ENCODE results near the gene CCDC88B.

- TF ChIP-seq CTCF (IDR thresholded peaks at IDR 0.05; ENCODE audit: borderline replicate concordance, extremely low read depth, low read length, poor library complexity, severe bottlenecking) (no peak), EZH2 (IDR thresholded peaks at IDR 0.05; ENCODE audit: borderline replicate concordance, low read depth, low read length, severe bottlenecking) (no peak)
These were observed 28.7 kb downstream of the CCDC88B start for GRCh38 chr11:64368673-64369074.

All from DND-41 (cell line).